ENCODE data around the gene MX2.
"Not testable (repeated sequence)": the region's sequence is repeated elsewhere in the genome, so short reads cannot be mapped to it uniquely, and the experiment has no call there.

MX2 gene

DNA sequence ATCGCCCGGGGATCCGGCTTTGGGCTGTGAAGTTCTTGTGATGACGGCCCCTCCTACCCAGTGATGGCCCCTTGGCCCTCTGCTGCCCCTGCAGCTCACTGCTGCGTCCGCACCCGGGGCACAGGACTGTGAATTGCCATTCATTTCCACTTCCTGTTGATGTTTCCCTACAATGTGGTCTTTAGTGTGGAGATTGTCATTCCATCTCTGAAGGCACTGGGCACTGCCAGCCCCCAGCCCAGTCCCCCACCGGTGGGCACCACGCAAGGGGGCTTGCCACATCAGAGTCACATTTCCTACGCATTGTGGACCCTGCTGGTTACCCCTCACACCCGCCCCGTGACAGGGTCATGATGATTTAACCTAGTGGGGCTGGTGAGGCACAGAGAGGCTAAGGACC is 2.5 kb upstream of the MX2 start (continued):
- TF ChIP-seq ZNF555 (tag by site-specific recombination; conservative IDR thresholded peaks at IDR 0.05) (no peak), GFI1B (tag by site-specific recombination; IDR thresholded peaks at IDR 0.05) (no peak), ZSCAN23 (tag by site-specific recombination; IDR thresholded peaks at IDR 0.05) (no peak), MYNN (tag by site-specific recombination; IDR thresholded peaks at IDR 0.05; ENCODE audit: borderline replicate concordance) (no peak), ZNF624 (tag by site-specific recombination; IDR thresholded peaks at IDR 0.05) (no peak), ZNF629 (tag by site-specific recombination; IDR thresholded peaks at IDR 0.05) (no peak), ZNF701 (tag by site-specific recombination; IDR thresholded peaks at IDR 0.05) (no peak), TCF7L2 (IDR thresholded peaks at IDR 0.05; ENCODE audit: borderline replicate concordance, low read depth, low read length) (no peak), ZNF350 (tag by site-specific recombination; IDR thresholded peaks at IDR 0.05) (no peak), ZNF366 (tag by site-specific recombination; conservative IDR thresholded peaks at IDR 0.05) (no peak), ZBTB21 (tag by site-specific recombination; IDR thresholded peaks at IDR 0.05) (no peak)
- TF ChIP-seq, protein P1, sequence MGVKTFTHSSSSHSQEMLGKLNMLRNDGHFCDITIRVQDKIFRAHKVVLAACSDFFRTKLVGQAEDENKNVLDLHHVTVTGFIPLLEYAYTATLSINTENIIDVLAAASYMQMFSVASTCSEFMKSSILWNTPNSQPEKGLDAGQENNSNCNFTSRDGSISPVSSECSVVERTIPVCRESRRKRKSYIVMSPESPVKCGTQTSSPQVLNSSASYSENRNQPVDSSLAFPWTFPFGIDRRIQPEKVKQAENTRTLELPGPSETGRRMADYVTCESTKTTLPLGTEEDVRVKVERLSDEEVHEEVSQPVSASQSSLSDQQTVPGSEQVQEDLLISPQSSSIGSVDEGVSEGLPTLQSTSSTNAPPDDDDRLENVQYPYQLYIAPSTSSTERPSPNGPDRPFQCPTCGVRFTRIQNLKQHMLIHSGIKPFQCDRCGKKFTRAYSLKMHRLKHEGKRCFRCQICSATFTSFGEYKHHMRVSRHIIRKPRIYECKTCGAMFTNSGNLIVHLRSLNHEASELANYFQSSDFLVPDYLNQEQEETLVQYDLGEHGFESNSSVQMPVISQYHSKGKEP (tag by site-specific recombination; IDR thresholded peaks at IDR 0.05): no peak
- TF ChIP-seq, protein P2, sequence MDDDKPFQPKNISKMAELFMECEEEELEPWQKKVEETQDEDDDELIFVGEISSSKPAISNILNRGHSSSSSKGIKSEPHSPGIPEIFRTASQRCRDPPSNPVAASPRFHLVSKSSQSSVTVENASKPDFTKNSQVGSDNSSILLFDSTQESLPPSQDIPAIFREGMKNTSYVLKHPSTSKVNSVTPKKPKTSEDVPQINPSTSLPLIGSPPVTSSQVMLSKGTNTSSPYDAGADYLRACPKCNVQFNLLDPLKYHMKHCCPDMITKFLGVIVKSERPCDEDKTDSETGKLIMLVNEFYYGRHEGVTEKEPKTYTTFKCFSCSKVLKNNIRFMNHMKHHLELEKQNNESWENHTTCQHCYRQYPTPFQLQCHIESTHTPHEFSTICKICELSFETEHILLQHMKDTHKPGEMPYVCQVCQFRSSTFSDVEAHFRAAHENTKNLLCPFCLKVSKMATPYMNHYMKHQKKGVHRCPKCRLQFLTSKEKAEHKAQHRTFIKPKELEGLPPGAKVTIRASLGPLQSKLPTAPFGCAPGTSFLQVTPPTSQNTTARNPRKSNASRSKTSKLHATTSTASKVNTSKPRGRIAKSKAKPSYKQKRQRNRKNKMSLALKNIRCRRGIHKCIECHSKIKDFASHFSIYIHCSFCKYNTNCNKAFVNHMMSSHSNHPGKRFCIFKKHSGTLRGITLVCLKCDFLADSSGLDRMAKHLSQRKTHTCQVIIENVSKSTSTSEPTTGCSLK (tag by site-specific recombination; IDR thresholded peaks at IDR 0.05): no peak

DNA sequence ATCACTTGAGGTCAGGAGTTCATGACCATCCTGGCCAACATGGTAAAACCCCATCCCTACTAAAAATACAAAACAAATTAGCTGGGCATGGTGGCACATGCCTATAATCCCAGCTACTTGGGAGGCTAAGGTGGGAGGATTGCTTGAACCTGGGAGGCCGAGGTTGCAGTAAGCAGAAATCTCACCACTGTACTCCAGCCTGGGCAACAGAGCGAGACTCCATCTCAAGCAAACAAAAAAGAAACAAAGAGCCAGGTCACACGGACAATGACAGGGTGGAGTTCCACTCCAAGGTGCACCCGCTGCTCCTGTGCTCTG is 2.1 kb upstream of the MX2 start:
- CTCF ChIA-PET; POLR2A ChIA-PET; H3K27ac ChIP-seq (ENCODE audit: extremely low read depth, low read depth, low read length): not testable (repeated sequence)

GRCh38 chr21:41360072-41360821 is 1.6 kb upstream of the MX2 start:
- POLR2A ChIA-PET: no interaction called here
- no peaks in the 10 kb centered on the region for H3K9me3 ChIP-seq (ENCODE audit: control insufficient read depth, insufficient read depth, low read depth, low read length)
- H3K36me3 ChIP-seq (ENCODE audit: control insufficient read depth in 2 of 2, insufficient read depth in 1 of 2, low read length in 2 of 2): no peaks in the 10 kb centered on the region
- no peak overlapping the region for H3K4me3 ChIP-seq (ENCODE audit: low read depth, low read length)
- CTCF ChIA-PET: interaction anchor here (0.6 kb wide), 1 partner anchor 21 kb away, joined by 4 read pairs; no protein-coding TSS in a partner anchor
- H3K27ac ChIP-seq (ENCODE audit: extremely low read depth, low read depth, low read length): no peak overlapping the region
- no peaks in the 10 kb centered on the region for H3K4me1 ChIP-seq (ENCODE audit: control insufficient read depth, insufficient read depth, low read length)
- no peak for TF ChIP-seq ZSCAN5A (tag by site-specific recombination; IDR thresholded peaks at IDR 0.05)
- TF ChIP-seq, protein P3, sequence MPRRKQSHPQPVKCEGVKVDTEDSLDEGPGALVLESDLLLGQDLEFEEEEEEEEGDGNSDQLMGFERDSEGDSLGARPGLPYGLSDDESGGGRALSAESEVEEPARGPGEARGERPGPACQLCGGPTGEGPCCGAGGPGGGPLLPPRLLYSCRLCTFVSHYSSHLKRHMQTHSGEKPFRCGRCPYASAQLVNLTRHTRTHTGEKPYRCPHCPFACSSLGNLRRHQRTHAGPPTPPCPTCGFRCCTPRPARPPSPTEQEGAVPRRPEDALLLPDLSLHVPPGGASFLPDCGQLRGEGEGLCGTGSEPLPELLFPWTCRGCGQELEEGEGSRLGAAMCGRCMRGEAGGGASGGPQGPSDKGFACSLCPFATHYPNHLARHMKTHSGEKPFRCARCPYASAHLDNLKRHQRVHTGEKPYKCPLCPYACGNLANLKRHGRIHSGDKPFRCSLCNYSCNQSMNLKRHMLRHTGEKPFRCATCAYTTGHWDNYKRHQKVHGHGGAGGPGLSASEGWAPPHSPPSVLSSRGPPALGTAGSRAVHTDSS (tag by site-specific recombination; IDR thresholded peaks at IDR 0.05): no peak
- no peak for TF ChIP-seq ZNF140 (tag by site-specific recombination; IDR thresholded peaks at IDR 0.05)
- TF ChIP-seq ZNF843 (tag by site-specific recombination; IDR thresholded peaks at IDR 0.05): no peak
- no peak for TF ChIP-seq YY2 (tag by site-specific recombination; IDR thresholded peaks at IDR 0.05)
- no peak for TF ChIP-seq MZF1 (tag by site-specific recombination; IDR thresholded peaks at IDR 0.05; ENCODE audit: borderline replicate concordance)
- TF ChIP-seq ZNF560 (tag by site-specific recombination; IDR thresholded peaks at IDR 0.05; ENCODE audit: borderline replicate concordance): no peak
- TF ChIP-seq ZNF324 (tag by site-specific recombination; IDR thresholded peaks at IDR 0.05): no peak
- TF ChIP-seq ZNF121 (tag by site-specific recombination; IDR thresholded peaks at IDR 0.05): no peak
- TF ChIP-seq ZNF837 (tag by site-specific recombination; IDR thresholded peaks at IDR 0.05): no peak
- TF ChIP-seq ZNF664 (tag by site-specific recombination; IDR thresholded peaks at IDR 0.05): no peak
- TF ChIP-seq ZNF223 (tag by site-specific recombination; IDR thresholded peaks at IDR 0.05): no peak
- no peak for TF ChIP-seq ZNF48 (tag by site-specific recombination; IDR thresholded peaks at IDR 0.05)
- no peak for TF ChIP-seq ZNF19 (tag by site-specific recombination; IDR thresholded peaks at IDR 0.05; ENCODE audit: low read depth)
- no peak for TF ChIP-seq ZSCAN23 (tag by site-specific recombination; IDR thresholded peaks at IDR 0.05)

More for the DNA sequence above, 2.1 kb upstream of the MX2 start:
- not testable (repeated sequence) for H3K4me3 ChIP-seq (ENCODE audit: low read depth, low read length); H3K4me1 ChIP-seq (ENCODE audit: control insufficient read depth, insufficient read depth, low read length); H3K9me3 ChIP-seq (ENCODE audit: control insufficient read depth, insufficient read depth, low read depth, low read length); H3K36me3 ChIP-seq (ENCODE audit: control insufficient read depth in 2 of 2, insufficient read depth in 1 of 2, low read length in 2 of 2)
